Ovary (tissue), 10 donors: ENCODE measurements around the gene SHB. TPM values are rescaled to one million over a fixed set of nuclear protein-coding genes. Genes with fewer than 3 reads are reported as not detected.

ENCODE experiments used
- DNase-seq, 5 donors: peaks; one replicate each; pipeline ENCODE4 v3.0.0-alpha.2; 2019 to 2020
- H3K27ac ChIP-seq, 2 donors: fragments of 200-600 bp; one replicate each; pipeline versions ENCODE4 v1.5.1 to v1.8.0; 2019 to 2022
- H3K27me3 ChIP-seq: fragments of 200-600 bp; one replicate; pipeline ENCODE4 v1.8.0; 2022
- H3K36me3 ChIP-seq: fragments of 200-600 bp; sonication (generic); one replicate; pipeline ENCODE4 v1.5.1; 2019
- H3K4me1 ChIP-seq: one replicate; pipeline ENCODE4 v1.8.1; 2013; ENCODE audit warnings: mild to moderate bottlenecking, moderate library complexity; ENCODE audit not compliant: insufficient read depth
- H3K4me3 ChIP-seq: fragments of 200-600 bp; sonication (generic); one replicate; pipeline ENCODE4 v1.5.1; 2017
- H3K9me3 ChIP-seq, 2 donors: fragments of 200-600 bp in 1 of 2; sonication (generic) in 1 of 2; one replicate each; pipeline versions ENCODE4 v1.5.1 to v1.8.1; 2013 to 2019; ENCODE audit warnings: mild to moderate bottlenecking in 1 of 2, moderate library complexity in 1 of 2
- CTCF ChIP-seq, 3 donors: fragments of 450-650 bp in 2 of 3; fragments of 200-600 bp in 1 of 3; IDR thresholded peaks; one replicate each; pipeline versions ENCODE4 v1.5.1 to v1.8.0; 2016 to 2022; ENCODE audit warnings: antibody characterized with exemption in 3 of 3, mild to moderate bottlenecking in 1 of 3
- EP300 ChIP-seq: sonication (generic); formaldehyde crosslinking; IDR thresholded peaks from one replicate; pipeline ENCODE4 v1.6.1; 2017; ENCODE audit warnings: antibody characterized with exemption
- POLR2A ChIP-seq: fragments of 450-650 bp; IDR thresholded peaks from one replicate; pipeline ENCODE4 v1.6.1; 2017; ENCODE audit warnings: antibody characterized with exemption, mild to moderate bottlenecking, moderate library complexity
- WGBS, 3 donors: extraction: QIAGEN DNeasy Blood & Tissue Kit in 1 of 3; methylation state at CpG; one replicate each; pipeline versions ENCODE4 v1.1.5 to v1.1.7; 2013 to 2017; 5-methylcytosine and 5-hydroxymethylcytosine counted together
- intact Hi-C, 4 donors: fragments of 100-400 bp; cut with DNase I; formaldehyde crosslinking; loops; one replicate each; pipeline versions ENCODE4 v1.11.0 to v1.15.1; 2022 to 2023
- long read RNA-seq, 3 donors: library from polyadenylated mRNA in 2 of 3; unstranded in 2 of 3; transcript quantifications; one replicate each; pipeline ENCODE4 v2.0.0 and lab custom pipeline, GENCODE V29; 2021 to 2026
- polyA plus RNA-seq, 2 donors: library from polyadenylated mRNA; stranded (reverse); fragments of 200-250 nt in 1 of 2; fragments of 350-450 nt in 1 of 2; fragmentation: Illumina TruSeq in 1 of 2; extraction: RNeasy Lipid Tissue Mini Kit (QIAGEN cat#74804) in 1 of 2; gene quantifications; one replicate each; pipeline ENCODE4 v1.2.3, GENCODE V29; 2013 to 2014
- total RNA-seq, 7 donors: library from RNA; depleted of rRNA in 2 of 7; stranded (reverse); fragments of >200 nt in 2 of 7; fragmentation: NEBNext Ultra II Directional in 3 of 7; extraction: Animal tissue kit (Norgen Biotek cat#: 25700) in 3 of 7; gene quantifications; one replicate each; pipeline versions ENCODE4 v1.1.0 to v1.2.4, GENCODE V29; 2016 to 2023
- donor health status: DM: no; HTN: no; CAD: no; lungs with moderate emphysema.
- donor health status: DM: no; HTN: no; CAD: no.
- donor health status: Bipolar disorder and iron deficiency.
- donor health status: DM: yes; HTN: yes; CAD: no.
- donor health status: DM: no; HTN: no; CAD: no.
- donor health status: DM: yes; HTN: yes; CAD: no.

The SHB gene
- total RNA-seq, result 10 to 100 TPM in 2 of 7 donors, 1 to 10 TPM in 5; 5.7 to 23.8 (median 9.0) TPM
- polyA plus RNA-seq, result 10 to 100 TPM in 1 of 2 donors, 1 to 10 TPM in 1; 3.5 to 15.7 TPM
- long read RNA-seq, donor 1, partial matches to known transcripts, result 0 of 1 reads
- long read RNA-seq, donor 1, other reads (novel, unspliced or antisense), result 1 of 1 reads
- long read RNA-seq, donor 2, transcript SHB-201 (6 exons, 2,783 nt), result major isoform, 7 of 7 reads
- long read RNA-seq, donor 2, partial matches to known transcripts, result 0 of 7 reads
- long read RNA-seq, donor 2, other reads (novel, unspliced or antisense), result 0 of 7 reads
- long read RNA-seq, donor 3, transcript SHB-201 (6 exons, 2,783 nt), result major isoform, 13 of 15 reads
- long read RNA-seq, donor 3, partial matches to known transcripts, result 1 of 15 reads
- long read RNA-seq, donor 3, other reads (novel, unspliced or antisense), result 1 of 15 reads

- peak within 1 kb of the TSS; percentile 66 for H3K4me3 ChIP-seq
- no peaks in the 10 kb centered on the region for H3K36me3 ChIP-seq
- no peaks in the 10 kb centered on the region for H3K9me3 ChIP-seq
- WGBS, 3 donors, result 0 to 2% (median 0%) methylated on average over 62 to 134 of the region's 134 CpGs
- peaks cover 4% of the 10 kb centered on the region for H3K4me1 ChIP-seq
- peak within 1 kb of the TSS; percentile 64 to 74 for H3K27ac ChIP-seq
- H3K27me3 ChIP-seq, result no peaks in the 10 kb centered on the region
- TF ChIP-seq CTCF (IDR thresholded peaks at IDR 0.05) (peak in 2 of 3 donors; percentile 32 to 49), POLR2A (peak; percentile 32), EP300 (no peak)
- intact Hi-C loops, result loop anchor here in 3 of 4 donors (5.0 to 10.0 kb wide), 2 partner anchors 124 to 157 kb away; no protein-coding TSS in a partner anchor
- DNase-seq, result peak; percentile 67 to 81 (median 77)
Measured at GRCh38 chr9:38068701-38069628, at the start of gene SHB. TSS of gene SHB (minus strand) at chr9:38069227. CDS start at chr9:38068645, 582 bp downstream.

GRCh38 chr9:38117651-38118050 lies 48.6 kb upstream of the SHB start:
- Histone ChIP-seq H3K27ac (no peak overlapping the region), H3K36me3 (no peaks in the 10 kb centered on the region), H3K4me3 (no peak overlapping the region), H3K9me3 (no peaks in the 10 kb centered on the region), H3K4me1 (no peaks in the 10 kb centered on the region), H3K27me3 (no peaks in the 10 kb centered on the region)
- intact Hi-C loops, result no loop called here
- TF ChIP-seq CTCF (IDR thresholded peaks at IDR 0.05) (no peak), POLR2A (no peak), EP300 (no peak)
- DNase-seq, result peak in 2 of 5 donors; percentile 21 to 36
- 17 to 39% (median 25%) methylated on average over 5 of the region's 5 CpGs for WGBS, 3 donors

GRCh38 chr9:38114905-38115304 lies 45.9 kb upstream of the SHB start:
- intact Hi-C loops, result loop anchor here in 1 of 4 donors (5.0 kb wide), 1 partner anchor 473 kb away; no protein-coding TSS in a partner anchor
- Histone ChIP-seq H3K9me3 (no peaks in the 10 kb centered on the region), H3K4me1 (no peaks in the 10 kb centered on the region), H3K4me3 (no peak overlapping the region), H3K36me3 (no peaks in the 10 kb centered on the region), H3K27me3 (no peaks in the 10 kb centered on the region), H3K27ac (no peak overlapping the region)
- no peak for TF ChIP-seq CTCF (IDR thresholded peaks at IDR 0.05)
- TF ChIP-seq POLR2A, result no peak
- no peak for TF ChIP-seq EP300
- DNase-seq, result no peak

GRCh38 chr9:38112456-38112855 lies 43.4 kb upstream of the SHB start:
- WGBS, 3 donors, result 92 to 97% (median 93%) methylated on average over 1 of the region's 1 CpG
- intact Hi-C loops, result loop anchor here in 1 of 4 donors (5.0 kb wide), 1 partner anchor 470 kb away; no protein-coding TSS in a partner anchor
- Histone ChIP-seq H3K4me3 (no peak overlapping the region), H3K27me3 (no peaks in the 10 kb centered on the region), H3K4me1 (no peaks in the 10 kb centered on the region), H3K36me3 (no peaks in the 10 kb centered on the region), H3K27ac (no peak overlapping the region), H3K9me3 (no peaks in the 10 kb centered on the region)
- TF ChIP-seq POLR2A (no peak), EP300 (no peak), CTCF (IDR thresholded peaks at IDR 0.05) (no peak)
- DNase-seq, result no peak
